Activated CD4-positive, alpha-beta T cell treated with anti-CD3 and anti-CD28 coated beads for 36 hours (primary cell): ENCODE results near the gene MAPK13. TPM values are rescaled to one million over a fixed set of nuclear protein-coding genes. Genes with fewer than 3 reads are reported as not detected.

Experiments used
- ATAC-seq: fragments of 200-7000 bp; cut with Tn5 transposase; one replicate; pipeline ENCODE4 v1.10.0; 2021; ENCODE audit warnings: mild to moderate bottlenecking, moderate library complexity
- CTCF ChIA-PET: fragments of 350-600 bp; sonication (Branson Sonifier 250); formaldehyde crosslinking; loops from one replicate; lab custom pipeline; 2021; ENCODE audit warnings: antibody characterized with exemption; lab: Charles Lee
- POLR2A ChIA-PET: fragments of 350-600 bp; sonication (Branson Sonifier 250); formaldehyde crosslinking; loops from one replicate; lab custom pipeline; 2021; ENCODE audit warnings: antibody characterized with exemption, inconsistent platforms; lab: Charles Lee
- DNase-seq: peaks from one replicate; pipeline ENCODE4 v3.0.0-alpha.2; 2020
- H3K27ac Mint-ChIP-seq: one replicate; pipeline ENCODE4 v1.8.0; 2021; ENCODE audit warnings: mixed read lengths
- H3K27me3 Mint-ChIP-seq: one replicate; pipeline ENCODE4 v1.8.0; 2021; ENCODE audit warnings: mixed read lengths
- H3K36me3 Mint-ChIP-seq: one replicate; pipeline ENCODE4 v1.8.0; 2021; ENCODE audit warnings: low read depth, mixed read lengths
- H3K4me1 Mint-ChIP-seq: one replicate; pipeline ENCODE4 v1.8.0; 2021; ENCODE audit warnings: mixed read lengths
- H3K4me3 Mint-ChIP-seq: one replicate; pipeline ENCODE4 v1.8.0; 2021; ENCODE audit warnings: mild to moderate bottlenecking, moderate library complexity, mixed read lengths
- H3K9me3 Mint-ChIP-seq: one replicate; pipeline ENCODE4 v1.8.0; 2021; ENCODE audit warnings: low read depth, mixed read lengths
- intact Hi-C, 2 experiments: fragments of 100-400 bp; cut with DNase I in 1 of 2; cut with micrococcal nuclease in 1 of 2; formaldehyde crosslinking; loops; one replicate each; pipeline versions ENCODE4 v1.14.2 to v1.15.1; 2022 to 2024; cut with DNase I, micrococcal nuclease
- total RNA-seq, 2 experiments: library from RNA; stranded (reverse); gene quantifications; one replicate each; pipeline ENCODE4 v1.2.3, GENCODE V29; 2021

MAPK13 gene
- total RNA-seq, 2 experiments from 2014 or later: 63.0 to 65.1 TPM

DNA sequence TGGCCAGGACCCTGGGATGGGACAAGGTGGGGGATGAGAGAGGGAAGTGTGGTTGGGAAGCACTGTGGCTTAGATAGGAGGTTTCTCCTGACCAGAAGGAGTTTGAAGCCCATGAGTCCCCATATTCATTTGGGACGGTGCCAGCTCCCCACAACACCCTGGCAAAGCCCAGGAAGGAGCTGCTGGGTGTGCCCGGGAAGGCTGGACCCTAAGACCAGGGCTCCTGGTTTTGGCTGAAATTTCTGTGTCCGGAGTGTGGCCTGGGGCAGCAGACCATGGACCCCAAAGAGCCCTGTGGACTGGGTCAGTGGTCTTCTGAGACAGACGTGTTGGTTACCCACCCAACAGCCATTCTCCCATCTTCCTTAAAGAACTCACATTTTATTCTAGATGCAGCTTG, 15.2 kb downstream of the MAPK13 start:
- H3K9me3 Mint-ChIP-seq: peaks cover 5% of the 10 kb centered on the region
- CTCF ChIA-PET: interaction anchor here (1.2 to 2.1 kb wide), 2 partner anchors 14 to 50 kb away, joined by 3 to 6 read pairs; no protein-coding TSS in a partner anchor
- POLR2A ChIA-PET: no interaction called here
- H3K36me3 Mint-ChIP-seq: peaks cover 10% of the 10 kb centered on the region
- no peaks in the 10 kb centered on the region for H3K27me3 Mint-ChIP-seq
- no peak for ATAC-seq
- no peak for DNase-seq
- no peak overlapping the region for H3K4me3 Mint-ChIP-seq
- intact Hi-C loops: no loop called here
- H3K27ac Mint-ChIP-seq: no peak overlapping the region
- H3K4me1 Mint-ChIP-seq: peaks cover 27% of the 10 kb centered on the region

DNA sequence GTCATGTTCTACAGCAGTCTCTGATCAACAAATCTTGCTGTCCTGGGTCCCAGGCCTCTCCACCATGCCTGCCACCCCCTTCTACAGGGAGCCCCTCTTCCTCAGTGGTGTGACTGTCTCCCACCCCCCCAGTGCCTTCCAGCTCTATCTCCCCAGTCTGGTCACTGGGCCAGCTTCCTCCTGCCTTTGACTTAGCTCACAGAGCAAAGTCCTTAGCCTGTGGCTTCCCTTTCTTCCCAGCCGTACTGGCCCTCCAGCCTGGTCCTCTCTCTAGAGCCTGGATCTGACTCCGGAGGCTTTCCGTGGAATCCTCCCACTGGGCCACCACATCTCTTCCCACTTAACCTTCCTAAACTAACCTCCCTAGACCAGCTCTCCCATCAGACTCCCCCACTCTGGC, 17.0 kb downstream of the MAPK13 start:
- no peak overlapping the region for H3K27ac Mint-ChIP-seq
- POLR2A ChIA-PET: no interaction called here
- CTCF ChIA-PET: interaction anchor here (0.7 kb wide), 1 partner anchor 149 kb away, joined by 3 read pairs; no protein-coding TSS in a partner anchor
- intact Hi-C loops: no loop called here
- H3K27me3 Mint-ChIP-seq: no peaks in the 10 kb centered on the region
- ATAC-seq (no peak), DNase-seq (no peak)
- H3K4me1 Mint-ChIP-seq: peaks cover 13% of the 10 kb centered on the region
- H3K9me3 Mint-ChIP-seq: peaks cover 5% of the 10 kb centered on the region
- peaks cover under 1% of the 10 kb centered on the region for H3K36me3 Mint-ChIP-seq
- no peak overlapping the region for H3K4me3 Mint-ChIP-seq

DNA sequence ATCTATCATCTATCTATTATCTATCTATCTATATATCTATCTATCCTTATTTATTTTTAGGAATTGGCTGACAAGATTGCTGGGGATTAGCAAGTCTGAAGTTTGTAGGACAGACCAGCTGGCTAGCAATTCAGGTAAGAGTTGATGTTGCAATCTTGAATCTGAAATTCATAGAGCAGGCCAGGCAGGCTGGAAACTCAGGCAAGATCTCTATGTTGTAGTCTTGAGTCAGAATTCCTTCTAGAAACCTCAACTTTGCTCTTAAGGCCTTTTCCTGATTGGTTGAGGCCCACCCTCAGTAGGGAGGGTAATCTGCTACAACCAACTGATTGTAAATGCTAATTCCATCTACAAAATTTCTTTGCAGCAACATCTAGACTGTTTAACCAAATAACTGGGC, 19.2 kb downstream of the MAPK13 start:
- H3K4me1 Mint-ChIP-seq: peaks cover 11% of the 10 kb centered on the region
- POLR2A ChIA-PET: no interaction called here

DNA sequence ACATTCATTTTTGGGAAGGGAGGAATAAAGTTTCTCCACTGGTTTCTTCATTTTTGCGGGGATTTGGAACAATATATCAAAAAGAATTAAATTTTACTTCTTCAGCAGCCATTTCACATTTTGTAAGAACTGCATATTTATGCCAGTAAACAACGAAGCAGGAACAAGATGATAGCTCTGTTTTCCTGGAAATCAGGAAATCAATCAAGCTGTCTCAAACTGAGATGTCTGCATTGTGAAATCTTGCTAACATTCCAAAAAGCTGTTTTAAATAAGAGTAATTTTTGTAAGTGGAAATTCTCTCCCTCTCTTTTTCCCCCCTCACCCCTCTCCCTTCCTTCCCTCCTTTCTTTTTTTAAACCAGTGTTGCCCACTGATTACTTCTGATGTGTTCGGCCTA, 20.0 kb downstream of the MAPK13 start:
- ChIA-PET CTCF (interaction anchor here (0.7 kb wide), 2 partner anchors 56 to 357 kb away, joined by 3 to 4 read pairs; no protein-coding TSS in a partner anchor), POLR2A (interaction anchor here (0.6 kb wide), 1 partner anchor 26 kb away, joined by 3 read pairs; no protein-coding TSS in a partner anchor)
- no peak overlapping the region for H3K27ac Mint-ChIP-seq
- ATAC-seq (no peak), DNase-seq (no peak)
- H3K9me3 Mint-ChIP-seq: peaks cover 8% of the 10 kb centered on the region
- intact Hi-C loops: no loop called here
- H3K4me3 Mint-ChIP-seq: no peak overlapping the region
- peaks cover 11% of the 10 kb centered on the region for H3K4me1 Mint-ChIP-seq
- no peaks in the 10 kb centered on the region for H3K27me3 Mint-ChIP-seq
- H3K36me3 Mint-ChIP-seq: peaks cover 2% of the 10 kb centered on the region

More for the DNA sequence above, 19.2 kb downstream of the MAPK13 start:
- intact Hi-C loops: no loop called here
- no peak for ATAC-seq
- Mint-ChIP-seq H3K27ac (no peak overlapping the region), H3K9me3 (peaks cover 5% of the 10 kb centered on the region), H3K27me3 (no peaks in the 10 kb centered on the region), H3K36me3 (no peaks in the 10 kb centered on the region), H3K4me3 (no peak overlapping the region)
- CTCF ChIA-PET: no interaction called here
- DNase-seq: no peak

DNA sequence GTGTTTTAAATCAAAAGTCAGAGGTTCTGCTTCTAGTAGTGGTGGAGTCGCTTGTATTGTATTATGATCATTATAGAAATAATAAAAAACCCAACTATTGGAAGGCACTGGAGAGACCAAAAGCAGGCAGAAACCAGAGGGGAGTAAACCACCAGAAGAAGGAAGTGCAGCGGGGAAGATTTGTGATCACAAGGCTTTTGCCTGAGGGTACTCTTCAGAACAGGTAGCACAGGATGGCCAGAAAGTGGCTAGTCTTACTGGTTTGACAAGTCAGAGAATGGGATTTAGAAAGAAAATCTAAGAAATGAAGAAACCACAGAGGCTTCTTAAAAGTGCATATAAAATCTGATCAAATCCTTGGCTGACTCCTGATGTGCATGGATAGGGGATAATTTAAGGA, 24.0 kb downstream of the MAPK13 start:
- no peak for ATAC-seq
- no peak overlapping the region for H3K4me3 Mint-ChIP-seq
- H3K9me3 Mint-ChIP-seq: peaks cover 10% of the 10 kb centered on the region
- no peak for DNase-seq
- ChIA-PET POLR2A (no interaction called here), CTCF (no interaction called here)
- no peaks in the 10 kb centered on the region for H3K27me3 Mint-ChIP-seq
- peaks cover 5% of the 10 kb centered on the region for H3K4me1 Mint-ChIP-seq
- H3K36me3 Mint-ChIP-seq: peaks cover 6% of the 10 kb centered on the region
- no peak overlapping the region for H3K27ac Mint-ChIP-seq
- intact Hi-C loops: no loop called here

DNA sequence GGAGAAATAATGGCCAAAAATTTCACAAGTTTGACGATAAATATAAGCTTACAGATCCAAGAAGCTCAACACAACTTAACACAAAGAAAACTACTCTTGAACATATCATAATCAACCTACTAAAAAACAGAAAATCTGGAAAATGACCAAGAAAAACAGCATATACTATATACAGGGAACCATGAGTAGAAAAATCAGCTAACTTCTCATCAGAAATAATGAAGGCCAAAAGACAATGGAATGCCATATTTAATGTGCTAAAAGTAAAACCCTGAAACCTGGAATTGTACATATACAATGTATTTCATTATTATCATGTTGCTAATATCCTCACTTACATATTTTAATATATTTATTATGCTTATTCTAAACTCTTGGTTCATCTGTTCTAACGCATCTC, 25.3 kb downstream of the MAPK13 start:
- Mint-ChIP-seq H3K9me3 (peaks cover 12% of the 10 kb centered on the region), H3K4me3 (no peak overlapping the region), H3K4me1 (no peaks in the 10 kb centered on the region), H3K27ac (no peak overlapping the region), H3K36me3 (peaks cover 6% of the 10 kb centered on the region), H3K27me3 (no peaks in the 10 kb centered on the region)
- no peak for ATAC-seq
- intact Hi-C loops: no loop called here
- ChIA-PET POLR2A (no interaction called here), CTCF (interaction anchor here (1.2 kb wide), 1 partner anchor 16 kb away, joined by 3 read pairs; no protein-coding TSS in a partner anchor)
- DNase-seq: no peak

DNA sequence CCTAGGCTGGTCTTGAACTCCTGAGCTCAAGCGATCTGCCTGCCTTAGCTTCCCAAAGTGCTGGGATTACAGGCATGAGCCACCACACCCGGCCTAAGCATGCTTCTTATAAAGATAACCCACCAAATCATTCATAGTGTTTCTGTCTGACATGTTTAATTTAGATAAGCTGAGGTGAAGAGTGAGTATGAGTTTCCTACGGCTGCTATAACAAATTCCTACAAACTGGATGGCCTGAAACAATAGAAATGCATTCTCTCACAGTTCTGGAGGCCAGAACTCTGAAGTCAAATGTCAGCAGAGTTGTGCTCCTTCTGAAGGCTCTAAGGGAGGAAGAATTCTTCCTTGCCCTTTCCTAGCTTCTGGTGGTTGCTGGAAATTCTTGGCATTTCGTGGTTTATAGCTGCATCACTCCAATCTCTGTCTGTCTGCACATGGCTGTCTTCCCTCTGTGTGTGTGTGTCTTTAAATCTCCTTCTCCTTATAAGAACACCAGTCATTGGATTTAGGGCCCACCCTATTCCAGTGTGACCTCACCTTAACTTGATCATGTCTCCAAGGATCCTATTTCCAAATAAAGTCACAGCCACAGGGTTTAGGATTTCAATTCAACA, 29.9 kb downstream of the MAPK13 start:
- H3K9me3 Mint-ChIP-seq: peaks cover 9% of the 10 kb centered on the region
- ATAC-seq: no peak
- POLR2A ChIA-PET: interaction anchor here (0.6 kb wide), 1 partner anchor 1123 kb away, joined by 3 read pairs; no protein-coding TSS in a partner anchor

DNA sequence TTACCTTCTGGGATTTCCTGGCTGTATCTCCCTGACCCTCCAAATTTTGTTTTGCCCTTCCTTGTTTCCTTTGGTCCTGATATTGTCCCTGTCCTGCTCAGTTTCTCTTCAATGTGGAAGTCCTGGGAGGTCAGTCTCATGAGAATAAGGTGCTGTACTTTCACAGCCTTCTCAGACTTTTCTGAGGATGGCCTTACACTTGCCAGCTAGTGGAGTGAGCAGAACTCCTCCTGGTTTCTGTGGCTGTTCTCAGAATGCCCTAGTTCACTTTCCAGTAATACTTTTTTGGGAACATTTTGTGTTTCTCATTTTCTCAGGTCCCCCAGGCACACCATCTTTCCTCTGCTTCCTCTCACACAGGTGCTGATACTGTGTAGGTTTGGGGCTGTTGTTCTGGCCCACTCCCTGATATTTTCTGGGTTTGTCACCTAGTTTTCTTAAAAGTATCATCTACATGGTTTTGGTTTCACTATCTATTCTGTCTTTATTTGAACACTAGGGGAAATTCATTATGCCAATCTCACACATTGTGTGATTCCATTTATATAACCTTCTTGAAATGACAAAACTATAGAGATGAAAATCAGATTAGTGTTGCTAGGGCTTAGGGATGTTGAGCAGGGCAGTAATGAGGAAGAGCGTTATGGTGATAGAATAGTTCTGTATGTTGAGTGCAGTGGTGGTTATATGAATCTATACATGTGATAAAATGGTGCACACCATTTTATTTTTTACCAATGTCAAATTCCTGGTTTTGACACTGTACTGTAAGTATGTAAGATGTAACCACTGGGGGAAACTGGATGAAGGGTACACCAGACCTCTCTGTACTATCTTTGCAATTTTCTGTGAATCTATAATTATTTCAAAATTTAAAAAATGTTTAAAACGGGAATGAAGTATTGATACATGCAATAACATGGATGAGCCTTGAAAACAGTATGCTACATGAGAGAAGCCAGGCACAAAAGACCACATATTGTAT, 39.0 kb downstream of the MAPK13 start:
- no peaks in the 10 kb centered on the region for H3K27me3 Mint-ChIP-seq
- no peak overlapping the region for H3K4me3 Mint-ChIP-seq
- peaks cover 2% of the 10 kb centered on the region for H3K9me3 Mint-ChIP-seq
- H3K27ac Mint-ChIP-seq: peak overlapping the region; percentile 75
- DNase-seq: no peak
- ATAC-seq: peak; percentile 84
- H3K36me3 Mint-ChIP-seq: peaks cover 2% of the 10 kb centered on the region
- ChIA-PET CTCF (interaction anchor here (0.5 to 1.1 kb wide), 2 partner anchors 28 to 296 kb away, joined by 3 to 5 read pairs; no protein-coding TSS in a partner anchor), POLR2A (no interaction called here)
- intact Hi-C loops: no loop called here
- peaks cover 21% of the 10 kb centered on the region for H3K4me1 Mint-ChIP-seq

More for the DNA sequence above, 29.9 kb downstream of the MAPK13 start:
- no peak overlapping the region for H3K27ac Mint-ChIP-seq
- H3K4me1 Mint-ChIP-seq: no peaks in the 10 kb centered on the region
- no peak overlapping the region for H3K4me3 Mint-ChIP-seq
- H3K27me3 Mint-ChIP-seq: no peaks in the 10 kb centered on the region
- peaks cover 4% of the 10 kb centered on the region for H3K36me3 Mint-ChIP-seq
- no peak for DNase-seq
- CTCF ChIA-PET: interaction anchor here (0.5 kb wide), 1 partner anchor 153 kb away, joined by 4 read pairs; no protein-coding TSS in a partner anchor
- intact Hi-C loops: no loop called here

DNA sequence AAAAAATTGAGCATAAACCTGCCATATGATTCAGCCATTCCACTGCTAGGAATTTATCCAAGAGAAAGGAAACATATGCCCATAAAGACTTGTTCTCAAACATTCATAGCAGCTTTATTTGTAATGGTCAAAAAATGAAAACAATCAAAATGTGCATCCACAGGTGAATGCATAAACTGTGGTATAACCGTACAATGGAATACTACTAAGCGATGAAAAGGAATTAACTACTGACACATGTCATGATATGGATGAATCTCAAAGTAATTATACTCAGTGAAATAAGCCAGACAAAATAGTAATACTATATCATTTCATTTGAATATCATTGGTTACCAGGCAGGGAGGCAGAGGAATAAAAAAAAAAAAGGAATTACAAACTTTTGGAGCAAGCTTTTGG, 40.4 kb downstream of the MAPK13 start:
- ChIA-PET POLR2A (no interaction called here), CTCF (interaction anchor here (0.7 to 1.5 kb wide), 7 partner anchors 18 to 142 kb away, joined by 3 to 6 read pairs (median 3); no protein-coding TSS in a partner anchor)
- no peaks in the 10 kb centered on the region for H3K27me3 Mint-ChIP-seq
- intact Hi-C loops: no loop called here
- DNase-seq (no peak), ATAC-seq (no peak)
- H3K27ac Mint-ChIP-seq: no peak overlapping the region
- peaks cover 21% of the 10 kb centered on the region for H3K4me1 Mint-ChIP-seq
- peaks cover 2% of the 10 kb centered on the region for H3K36me3 Mint-ChIP-seq
- H3K9me3 Mint-ChIP-seq: peaks cover 2% of the 10 kb centered on the region
- no peak overlapping the region for H3K4me3 Mint-ChIP-seq

DNA sequence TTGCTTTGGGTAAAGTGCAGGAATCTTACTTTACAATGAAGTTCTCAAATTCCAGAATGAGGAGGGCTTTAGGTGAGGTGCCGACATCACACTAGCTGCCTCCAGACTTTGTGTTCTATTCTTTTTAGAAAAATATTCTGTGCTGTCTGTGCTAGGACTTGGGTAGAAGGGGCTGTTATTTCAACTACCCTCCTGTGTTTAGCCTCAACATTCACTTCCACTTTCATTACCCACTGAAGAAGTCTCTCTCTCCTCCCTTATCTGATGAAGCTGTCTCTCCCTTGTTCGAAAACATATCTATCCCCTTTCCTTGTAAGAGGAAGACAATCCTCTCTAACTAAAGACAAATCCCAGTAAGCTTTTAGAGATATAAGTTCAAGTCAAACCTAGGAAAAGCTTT, 41.3 kb downstream of the MAPK13 start:
- intact Hi-C loops: no loop called here
- ChIA-PET CTCF (interaction anchor here (0.5 to 1.5 kb wide), 11 partner anchors 11 to 599 kb away, joined by 3 to 6 read pairs (median 4); no protein-coding TSS in a partner anchor), POLR2A (no interaction called here)
- Mint-ChIP-seq H3K27ac (peak overlapping the region; percentile 33), H3K27me3 (no peaks in the 10 kb centered on the region), H3K4me1 (peaks cover 21% of the 10 kb centered on the region), H3K36me3 (peaks cover 2% of the 10 kb centered on the region), H3K4me3 (no peak overlapping the region), H3K9me3 (peaks cover 2% of the 10 kb centered on the region)
- ATAC-seq: no peak
- no peak for DNase-seq

DNA sequence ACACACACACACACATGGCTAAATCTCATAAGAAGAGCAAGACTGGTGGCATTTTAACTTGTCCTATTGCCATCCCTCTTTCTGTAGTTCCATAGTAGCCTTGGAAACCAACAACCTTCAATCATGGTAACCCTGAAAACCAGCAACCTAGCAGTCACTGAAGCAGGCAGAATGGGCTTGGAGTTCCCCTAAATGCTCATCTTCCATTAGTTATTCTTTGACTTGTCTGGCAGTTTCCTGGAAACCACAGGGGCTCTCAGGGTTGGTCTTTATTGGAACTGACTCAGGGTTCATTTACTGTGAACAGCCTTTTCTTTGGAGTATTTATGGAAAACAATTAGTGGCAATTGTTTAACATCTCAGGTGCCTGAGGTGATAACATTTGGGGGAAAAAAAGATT, 46.9 kb downstream of the MAPK13 start:
- CTCF ChIA-PET: no interaction called here
- Mint-ChIP-seq H3K9me3 (peaks cover 17% of the 10 kb centered on the region), H3K27ac (no peak overlapping the region), H3K36me3 (peaks cover 20% of the 10 kb centered on the region), H3K4me1 (peaks cover 8% of the 10 kb centered on the region), H3K4me3 (no peak overlapping the region), H3K27me3 (no peaks in the 10 kb centered on the region)
- DNase-seq (peak; percentile 43), ATAC-seq (peak; percentile 73)
- intact Hi-C loops: no loop called here
- POLR2A ChIA-PET: no interaction called here
